ENCODE data around the gene RNF213.

GRCh38 chr17:80313160-80313829 is 52.6 kb downstream of the RNF213 start:
- TF ChIP-seq, protein P1, sequence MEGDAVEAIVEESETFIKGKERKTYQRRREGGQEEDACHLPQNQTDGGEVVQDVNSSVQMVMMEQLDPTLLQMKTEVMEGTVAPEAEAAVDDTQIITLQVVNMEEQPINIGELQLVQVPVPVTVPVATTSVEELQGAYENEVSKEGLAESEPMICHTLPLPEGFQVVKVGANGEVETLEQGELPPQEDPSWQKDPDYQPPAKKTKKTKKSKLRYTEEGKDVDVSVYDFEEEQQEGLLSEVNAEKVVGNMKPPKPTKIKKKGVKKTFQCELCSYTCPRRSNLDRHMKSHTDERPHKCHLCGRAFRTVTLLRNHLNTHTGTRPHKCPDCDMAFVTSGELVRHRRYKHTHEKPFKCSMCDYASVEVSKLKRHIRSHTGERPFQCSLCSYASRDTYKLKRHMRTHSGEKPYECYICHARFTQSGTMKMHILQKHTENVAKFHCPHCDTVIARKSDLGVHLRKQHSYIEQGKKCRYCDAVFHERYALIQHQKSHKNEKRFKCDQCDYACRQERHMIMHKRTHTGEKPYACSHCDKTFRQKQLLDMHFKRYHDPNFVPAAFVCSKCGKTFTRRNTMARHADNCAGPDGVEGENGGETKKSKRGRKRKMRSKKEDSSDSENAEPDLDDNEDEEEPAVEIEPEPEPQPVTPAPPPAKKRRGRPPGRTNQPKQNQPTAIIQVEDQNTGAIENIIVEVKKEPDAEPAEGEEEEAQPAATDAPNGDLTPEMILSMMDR (IDR thresholded peaks at IDR 0.05; ENCODE audit: low read depth, low read length): no peak
- no peak for TF ChIP-seq EZH2phosphoT487 (IDR thresholded peaks at IDR 0.05; ENCODE audit: low read depth)

All from OCI-LY3 (cell line).